ENCODE data around the gene NUSAP1. TPM values are rescaled to one million over a fixed set of nuclear protein-coding genes. Genes with fewer than 3 reads are reported as not detected.
"Not testable (repeated sequence)": the region's sequence is repeated elsewhere in the genome, so short reads cannot be mapped to it uniquely, and the experiment has no call there.

The NUSAP1 gene
- total and polyA plus RNA-seq, 4 donors: 48.2 to 70.1 (median 57.2) TPM

DNA sequence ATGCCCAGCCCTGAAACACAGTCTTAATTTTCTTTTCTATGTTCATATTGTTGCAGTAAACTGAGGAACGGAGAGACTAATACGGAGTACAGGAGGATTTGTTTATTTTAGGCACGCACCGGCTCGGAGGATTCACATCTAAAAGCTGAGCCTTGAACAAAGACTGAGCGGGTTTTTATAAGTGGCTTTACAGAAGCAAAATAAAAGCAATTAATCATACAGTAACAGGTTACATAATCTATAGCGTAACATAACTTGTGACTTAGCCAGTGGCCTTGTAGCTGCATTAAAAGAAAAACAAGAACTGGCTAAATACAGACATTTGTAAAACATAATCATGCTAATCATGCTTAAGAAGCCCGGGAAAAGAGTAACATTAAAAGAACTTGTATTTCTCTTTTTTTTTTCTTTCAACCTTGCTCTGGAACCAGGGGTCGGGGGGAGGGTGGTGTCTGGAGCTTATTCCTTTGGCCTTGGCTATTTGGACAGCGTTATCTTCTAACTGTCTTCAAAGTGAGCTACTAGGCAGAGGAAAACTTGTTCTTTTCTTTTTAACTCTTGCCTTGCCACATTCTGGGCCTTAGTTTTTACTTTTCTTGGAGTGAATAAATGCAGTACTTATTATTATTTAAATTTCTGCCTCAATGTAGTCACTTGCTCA lies 17.5 kb downstream of the NUSAP1 start:
- no peaks in the 10 kb centered on the region for H3K4me1 ChIP-seq (ENCODE audit: control insufficient read depth, insufficient read depth, low read length)
- no peak overlapping the region for H3K4me3 ChIP-seq (ENCODE audit: low read depth, low read length)
- H3K9me3 ChIP-seq (ENCODE audit: control insufficient read depth, insufficient read depth, low read length): no peaks in the 10 kb centered on the region
- no peak overlapping the region for H3K27ac ChIP-seq (ENCODE audit: low read depth, low read length)
- no peaks in the 10 kb centered on the region for H3K27me3 ChIP-seq (ENCODE audit: control insufficient read depth, insufficient read depth, low read length)
- WGBS (ENCODE audit: insufficient coverage): no CpG with 5 or more reads among the region's 10 CpGs
- no peak for DNase-seq (ENCODE audit: low read depth in 4 of 6, low spot score in 6 of 6)
- H3K36me3 ChIP-seq (ENCODE audit: control insufficient read depth, insufficient read depth, low read length): peaks cover 12% of the 10 kb centered on the region

DNA sequence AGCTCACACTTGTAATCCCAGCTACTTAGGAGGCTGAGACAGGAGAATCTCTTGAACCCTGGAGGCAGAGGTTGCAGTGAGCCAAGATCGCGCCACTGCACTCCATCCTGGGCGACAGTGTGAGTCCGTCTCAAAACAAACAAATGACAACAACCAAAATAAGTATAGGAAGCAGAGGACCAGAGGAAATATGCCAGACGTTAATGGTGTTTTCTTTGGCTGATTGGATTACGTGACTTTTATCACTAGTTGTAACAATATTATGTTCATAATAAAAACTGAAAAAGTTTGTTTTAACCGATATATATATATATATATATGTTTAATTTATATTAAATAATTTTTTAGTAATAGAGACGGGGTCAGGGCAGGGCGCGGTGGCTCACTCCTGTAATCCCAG lies 21.7 kb downstream of the NUSAP1 start:
- no peak for DNase-seq (ENCODE audit: low read depth in 4 of 6, low spot score in 6 of 6)
- Histone ChIP-seq H3K27ac (ENCODE audit: low read depth, low read length) (no peak overlapping the region), H3K36me3 (ENCODE audit: control insufficient read depth, insufficient read depth, low read length) (peaks cover 15% of the 10 kb centered on the region), H3K4me3 (ENCODE audit: low read depth, low read length) (no peak overlapping the region), H3K4me1 (ENCODE audit: control insufficient read depth, insufficient read depth, low read length) (no peaks in the 10 kb centered on the region), H3K27me3 (ENCODE audit: control insufficient read depth, insufficient read depth, low read length) (no peaks in the 10 kb centered on the region), H3K9me3 (ENCODE audit: control insufficient read depth, insufficient read depth, low read length) (no peaks in the 10 kb centered on the region)
- no CpG with 5 or more reads among the region's 10 CpGs for WGBS (ENCODE audit: insufficient coverage)

DNA sequence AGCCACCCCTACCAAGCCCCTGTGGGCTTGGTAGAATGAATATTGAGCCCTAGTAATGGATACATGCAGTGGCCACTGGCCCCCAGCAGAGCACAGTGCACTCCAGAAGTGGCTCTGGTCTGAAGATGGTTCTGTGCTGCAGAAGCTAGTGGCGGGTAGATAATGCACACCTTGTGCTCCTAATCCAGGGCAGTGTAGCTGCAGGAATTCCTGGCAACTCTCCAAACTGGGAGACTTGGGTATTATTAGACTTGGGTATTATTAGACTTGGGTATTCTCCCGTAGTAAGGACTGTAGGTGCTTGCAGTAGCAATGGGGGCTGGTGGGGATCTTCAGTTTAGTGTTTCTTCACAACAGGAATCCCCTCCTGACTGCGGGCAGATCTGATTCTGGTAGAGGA lies 34.7 kb downstream of the NUSAP1 start:
- no peaks in the 10 kb centered on the region for H3K27me3 ChIP-seq (ENCODE audit: control insufficient read depth, insufficient read depth, low read length)
- H3K27ac ChIP-seq (ENCODE audit: low read depth, low read length): no peak overlapping the region
- H3K9me3 ChIP-seq (ENCODE audit: control insufficient read depth, insufficient read depth, low read length): no peaks in the 10 kb centered on the region
- no peak overlapping the region for H3K4me3 ChIP-seq (ENCODE audit: low read depth, low read length)
- no peaks in the 10 kb centered on the region for H3K4me1 ChIP-seq (ENCODE audit: control insufficient read depth, insufficient read depth, low read length)
- DNase-seq (ENCODE audit: low read depth in 4 of 6, low spot score in 6 of 6): no peak
- WGBS (ENCODE audit: insufficient coverage): no CpG with 5 or more reads among the region's 3 CpGs
- H3K36me3 ChIP-seq (ENCODE audit: control insufficient read depth, insufficient read depth, low read length): peaks cover 19% of the 10 kb centered on the region

DNA sequence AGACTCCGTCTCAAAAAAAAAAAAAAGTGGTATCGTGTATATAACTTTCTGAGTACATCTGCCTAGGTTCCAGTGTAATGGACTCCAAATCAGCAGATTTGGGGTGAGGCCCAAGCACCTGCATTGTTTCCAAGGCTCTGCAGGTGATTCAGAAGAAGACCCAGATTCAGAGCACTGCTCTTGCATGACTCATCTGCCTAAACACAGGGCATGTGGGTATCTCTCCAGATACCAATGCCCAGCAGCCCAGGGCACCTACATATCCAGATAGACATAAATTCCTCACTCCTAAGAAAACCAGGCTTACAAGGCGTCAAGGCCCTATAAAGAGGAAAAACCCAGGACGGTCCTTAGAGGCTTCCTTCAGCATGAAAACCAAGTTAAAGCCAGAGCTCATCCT lies 45.3 kb downstream of the NUSAP1 start:
- H3K27me3 ChIP-seq (ENCODE audit: control insufficient read depth, insufficient read depth, low read length): no peaks in the 10 kb centered on the region
- H3K27ac ChIP-seq (ENCODE audit: low read depth, low read length): no peak overlapping the region
- no peaks in the 10 kb centered on the region for H3K9me3 ChIP-seq (ENCODE audit: control insufficient read depth, insufficient read depth, low read length)
- H3K36me3 ChIP-seq (ENCODE audit: control insufficient read depth, insufficient read depth, low read length): peaks cover 22% of the 10 kb centered on the region
- no peak overlapping the region for H3K4me3 ChIP-seq (ENCODE audit: low read depth, low read length)
- no peaks in the 10 kb centered on the region for H3K4me1 ChIP-seq (ENCODE audit: control insufficient read depth, insufficient read depth, low read length)
- 98% methylated on average over 4 of the region's 4 CpGs for WGBS (ENCODE audit: insufficient coverage)
- DNase-seq (ENCODE audit: low read depth in 4 of 6, low spot score in 6 of 6): no peak

DNA sequence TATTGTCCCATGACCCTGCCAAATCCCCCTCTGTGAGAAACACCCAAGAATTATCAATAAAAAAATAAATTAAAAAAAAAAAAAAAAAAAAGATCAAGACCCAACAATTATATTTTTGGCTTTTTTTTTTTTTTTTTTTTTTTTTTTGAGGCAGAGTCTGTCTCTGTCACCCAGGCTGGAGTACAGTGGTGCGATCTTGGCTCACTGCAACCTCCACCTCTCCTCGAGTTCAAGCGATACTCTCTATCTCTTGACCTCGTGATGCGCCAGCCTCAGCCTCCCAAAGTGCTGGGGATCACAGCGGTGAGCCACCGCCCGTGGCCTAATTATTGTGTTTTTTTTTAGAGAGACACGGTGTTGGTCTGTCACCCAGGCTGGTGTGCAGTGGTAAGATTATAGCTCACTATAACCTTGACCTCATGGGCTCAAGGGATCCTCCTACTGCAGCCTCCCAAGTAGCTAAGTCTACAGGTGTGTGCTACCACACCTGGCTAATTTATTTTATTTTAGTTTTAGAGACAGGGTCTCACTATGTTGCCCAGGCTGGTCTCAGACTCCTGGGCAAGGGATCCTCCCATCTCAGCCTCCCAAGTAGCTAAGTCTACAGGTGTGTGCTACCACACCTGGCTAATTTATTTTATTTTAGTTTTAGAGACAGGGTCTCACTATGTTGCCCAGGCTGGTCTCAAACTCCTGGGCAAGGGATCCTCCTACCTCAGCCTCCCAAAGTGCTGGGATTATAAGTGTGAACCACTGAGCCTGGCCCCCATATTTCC lies 51.5 kb downstream of the NUSAP1 start:
- not testable (repeated sequence) for DNase-seq (ENCODE audit: low read depth in 4 of 6, low spot score in 6 of 6); H3K4me1 ChIP-seq (ENCODE audit: control insufficient read depth, insufficient read depth, low read length)
- 100% methylated on average over 3 of the region's 9 CpGs for WGBS (ENCODE audit: insufficient coverage)

DNA sequence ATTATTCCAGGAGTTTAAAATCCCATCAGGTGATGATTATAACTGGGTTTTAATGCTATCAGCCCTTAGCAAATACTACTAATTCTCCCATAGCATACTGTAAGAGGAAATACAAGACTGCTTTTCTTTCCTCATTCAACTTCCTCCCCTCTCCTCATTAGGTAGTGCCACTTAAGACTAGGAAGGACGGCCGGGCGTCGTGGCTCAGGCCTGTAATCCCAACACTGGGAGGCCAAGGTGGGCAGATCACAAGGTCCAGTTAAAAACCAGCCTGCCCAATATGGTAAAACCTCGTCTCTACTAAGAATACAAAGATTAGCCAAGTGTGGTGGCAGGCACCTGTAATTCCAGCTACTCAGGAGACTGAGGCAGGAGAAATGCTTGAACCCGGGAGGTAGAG lies 55.0 kb downstream of the NUSAP1 start:
- peaks cover 43% of the 10 kb centered on the region for H3K36me3 ChIP-seq (ENCODE audit: control insufficient read depth, insufficient read depth, low read length)

More for the DNA sequence above, 51.5 kb downstream of the NUSAP1 start:
- H3K4me3 ChIP-seq (ENCODE audit: low read depth, low read length); H3K9me3 ChIP-seq (ENCODE audit: control insufficient read depth, insufficient read depth, low read length); H3K27me3 ChIP-seq (ENCODE audit: control insufficient read depth, insufficient read depth, low read length); H3K27ac ChIP-seq (ENCODE audit: low read depth, low read length): not testable (repeated sequence)
- H3K36me3 ChIP-seq (ENCODE audit: control insufficient read depth, insufficient read depth, low read length): peaks cover 32% of the 10 kb centered on the region

DNA sequence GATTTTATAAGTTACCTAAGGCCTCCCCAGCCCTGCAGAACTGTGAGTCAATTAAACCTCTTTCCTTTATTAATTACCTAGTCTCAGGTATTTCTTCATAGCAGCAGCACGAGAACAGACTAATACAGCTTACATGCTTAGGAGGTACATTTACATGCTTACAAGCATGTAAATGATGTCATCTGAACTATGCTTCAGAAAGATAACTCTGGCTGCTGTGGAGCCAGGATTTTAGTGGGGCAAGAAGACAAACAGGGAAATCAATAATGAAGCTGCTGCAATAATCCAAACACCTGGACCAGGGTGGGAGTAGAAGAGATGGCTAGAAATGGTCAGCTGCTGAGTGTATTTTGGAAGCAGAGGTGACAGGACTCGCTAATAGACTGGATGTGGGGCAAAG lies 60.0 kb downstream of the NUSAP1 start:
- H3K27ac ChIP-seq (ENCODE audit: low read depth, low read length): no peak overlapping the region
- WGBS (ENCODE audit: insufficient coverage): 100% methylated on average over 1 of the region's 2 CpGs

More for the DNA sequence above, 55.0 kb downstream of the NUSAP1 start:
- no peak overlapping the region for H3K27ac ChIP-seq (ENCODE audit: low read depth, low read length)
- 76% methylated on average over 6 of the region's 6 CpGs for WGBS (ENCODE audit: insufficient coverage)
- H3K4me3 ChIP-seq (ENCODE audit: low read depth, low read length): no peak overlapping the region
- H3K27me3 ChIP-seq (ENCODE audit: control insufficient read depth, insufficient read depth, low read length): no peaks in the 10 kb centered on the region
- no peaks in the 10 kb centered on the region for H3K4me1 ChIP-seq (ENCODE audit: control insufficient read depth, insufficient read depth, low read length)
- H3K9me3 ChIP-seq (ENCODE audit: control insufficient read depth, insufficient read depth, low read length): no peaks in the 10 kb centered on the region
- DNase-seq (ENCODE audit: low read depth in 4 of 6, low spot score in 6 of 6): no peak

DNA sequence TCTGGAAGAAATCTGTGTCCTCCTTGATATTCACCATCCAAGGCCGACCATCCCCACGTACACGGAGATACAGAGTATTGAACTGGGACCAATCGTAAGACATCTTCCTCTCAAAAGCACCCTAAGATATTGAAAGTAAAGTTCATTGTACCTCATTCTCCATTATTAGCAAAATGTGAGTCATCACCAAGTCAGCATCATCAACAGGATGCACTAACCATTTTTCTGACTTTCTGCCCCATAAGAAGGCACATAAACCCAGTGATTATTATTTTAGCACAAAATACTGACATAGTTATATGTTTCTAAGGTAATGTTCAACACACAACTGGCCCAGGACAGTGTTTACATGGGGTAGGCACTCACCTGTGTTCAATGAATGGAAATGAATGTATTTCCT lies 62.2 kb downstream of the NUSAP1 start:
- Histone ChIP-seq H3K27ac (ENCODE audit: low read depth, low read length) (no peak overlapping the region), H3K9me3 (ENCODE audit: control insufficient read depth, insufficient read depth, low read length) (no peaks in the 10 kb centered on the region), H3K4me1 (ENCODE audit: control insufficient read depth, insufficient read depth, low read length) (no peaks in the 10 kb centered on the region), H3K36me3 (ENCODE audit: control insufficient read depth, insufficient read depth, low read length) (peaks cover 31% of the 10 kb centered on the region), H3K27me3 (ENCODE audit: control insufficient read depth, insufficient read depth, low read length) (no peaks in the 10 kb centered on the region), H3K4me3 (ENCODE audit: low read depth, low read length) (no peak overlapping the region)
- 100% methylated on average over 4 of the region's 4 CpGs for WGBS (ENCODE audit: insufficient coverage)
- no peak for DNase-seq (ENCODE audit: low read depth in 4 of 6, low spot score in 6 of 6)

More for the DNA sequence above, 60.0 kb downstream of the NUSAP1 start:
- Histone ChIP-seq H3K36me3 (ENCODE audit: control insufficient read depth, insufficient read depth, low read length) (peaks cover 36% of the 10 kb centered on the region), H3K4me3 (ENCODE audit: low read depth, low read length) (no peak overlapping the region), H3K4me1 (ENCODE audit: control insufficient read depth, insufficient read depth, low read length) (no peaks in the 10 kb centered on the region), H3K27me3 (ENCODE audit: control insufficient read depth, insufficient read depth, low read length) (no peaks in the 10 kb centered on the region), H3K9me3 (ENCODE audit: control insufficient read depth, insufficient read depth, low read length) (no peaks in the 10 kb centered on the region)
- no peak for DNase-seq (ENCODE audit: low read depth in 4 of 6, low spot score in 6 of 6)

DNA sequence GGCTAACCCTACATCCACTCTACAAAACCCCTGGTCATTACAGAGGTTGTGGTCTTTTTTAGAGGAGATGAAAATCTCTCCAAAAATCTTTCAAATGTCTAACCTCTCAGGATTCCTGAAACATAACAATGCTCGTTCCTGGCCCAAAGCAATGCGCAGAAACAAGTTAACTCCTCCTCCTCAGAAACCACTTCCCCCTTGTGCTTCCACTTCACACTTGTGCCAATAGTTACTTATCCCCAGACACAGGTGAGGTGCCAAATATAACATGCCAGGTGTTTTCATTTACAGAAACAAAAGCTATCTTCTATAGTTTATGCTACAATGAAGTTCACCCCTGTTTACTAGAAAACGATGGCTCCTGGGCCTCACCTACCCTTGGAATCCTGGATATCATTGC lies 63.4 kb downstream of the NUSAP1 start:
- Histone ChIP-seq H3K27ac (ENCODE audit: low read depth, low read length) (no peak overlapping the region), H3K27me3 (ENCODE audit: control insufficient read depth, insufficient read depth, low read length) (no peaks in the 10 kb centered on the region), H3K9me3 (ENCODE audit: control insufficient read depth, insufficient read depth, low read length) (no peaks in the 10 kb centered on the region), H3K36me3 (ENCODE audit: control insufficient read depth, insufficient read depth, low read length) (peaks cover 26% of the 10 kb centered on the region), H3K4me1 (ENCODE audit: control insufficient read depth, insufficient read depth, low read length) (peaks cover 3% of the 10 kb centered on the region), H3K4me3 (ENCODE audit: low read depth, low read length) (no peak overlapping the region)
- 93% methylated on average over 3 of the region's 3 CpGs for WGBS (ENCODE audit: insufficient coverage)
- no peak for DNase-seq (ENCODE audit: low read depth in 4 of 6, low spot score in 6 of 6)

DNA sequence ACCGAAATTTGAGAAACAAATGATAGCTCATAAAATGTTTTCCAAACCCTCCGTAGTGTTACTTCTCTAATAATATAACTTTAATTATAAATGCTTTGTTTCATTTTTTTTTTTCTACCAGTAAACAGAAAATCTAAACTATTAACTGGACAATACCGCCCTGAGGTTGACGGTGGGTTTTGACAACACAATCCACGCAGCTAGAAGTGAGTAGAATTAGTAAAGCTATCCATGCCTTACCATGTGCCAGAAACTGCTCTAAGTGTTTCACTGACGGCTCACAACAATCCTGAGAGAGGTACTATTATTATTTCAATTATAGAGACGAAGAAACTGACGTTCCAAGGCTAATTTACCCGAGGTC lies 69.2 kb downstream of the NUSAP1 start:
- H3K4me1 ChIP-seq (ENCODE audit: control insufficient read depth, insufficient read depth, low read length): peaks cover 14% of the 10 kb centered on the region
- no peak for DNase-seq (ENCODE audit: low read depth in 4 of 6, low spot score in 6 of 6)
- no peaks in the 10 kb centered on the region for H3K27me3 ChIP-seq (ENCODE audit: control insufficient read depth, insufficient read depth, low read length)
- H3K4me3 ChIP-seq (ENCODE audit: low read depth, low read length): peak overlapping the region; percentile 80
- no peaks in the 10 kb centered on the region for H3K9me3 ChIP-seq (ENCODE audit: control insufficient read depth, insufficient read depth, low read length)
- H3K27ac ChIP-seq (ENCODE audit: low read depth, low read length): peak overlapping the region; percentile 54
- WGBS (ENCODE audit: insufficient coverage): 0% methylated on average over 3 of the region's 9 CpGs
- no peaks in the 10 kb centered on the region for H3K36me3 ChIP-seq (ENCODE audit: control insufficient read depth, insufficient read depth, low read length)

Measured in spinal cord (tissue), 10 donors.